Stimulated activated CD4-positive, alpha-beta T cell treated with anti-CD3 and anti-CD28 coated beads, Interleukin-12 subunit alpha, Interleukin-12 subunit beta, amount 100 ng/mL, for 48 hours (primary cell): ENCODE results near the gene HSPB9.

ENCODE experiments used
- DNase-seq, 3 donors: peaks; one replicate each; pipeline ENCODE4 v3.0.0-alpha.2; 2020; ENCODE audit warnings: low read depth in 2 of 3, low spot score in 1 of 3

The HSPB9 gene

GRCh38 chr17:42101513-42102292, 20.9 kb upstream of the HSPB9 start:
- DNase-seq, result peak; percentile 60 to 79 (median 71)

- no peak for DNase-seq
Observed at GRCh38 chr17:42103221-42103954, 19.2 kb upstream of the HSPB9 start.

GRCh38 chr17:42104264-42104663, 18.3 kb upstream of the HSPB9 start:
- DNase-seq, result no peak

- DNase-seq, result no peak
Observed at GRCh38 chr17:42106009-42106408, 16.6 kb upstream of the HSPB9 start.

GRCh38 chr17:42107124-42107523, 15.5 kb upstream of the HSPB9 start:
- no peak for DNase-seq

- peak; percentile 83 to 97 (median 90) for DNase-seq
Observed at GRCh38 chr17:42107597-42108576, 14.7 kb upstream of the HSPB9 start.

- no peak for DNase-seq
Observed at GRCh38 chr17:42109086-42109485, 13.5 kb upstream of the HSPB9 start.

- DNase-seq, result no peak
Observed at GRCh38 chr17:42110301-42111264, 12.0 kb upstream of the HSPB9 start.

- no peak for DNase-seq
Observed at GRCh38 chr17:42111265-42111636, 11.4 kb upstream of the HSPB9 start.

GRCh38 chr17:42111871-42112551, 10.6 kb upstream of the HSPB9 start:
- peak in 1 of 3 donors; percentile 23 for DNase-seq

GRCh38 chr17:42112552-42113176, 9.9 kb upstream of the HSPB9 start, which contains the start of gene DHX58:
Gene DHX58 (minus strand): TSS chr17:42112714. CDS start chr17:42111892, 822 bp downstream.
- peak; percentile 66 to 73 (median 68) for DNase-seq

GRCh38 chr17:42113293-42114069, 9.1 kb upstream of the HSPB9 start:
- DNase-seq, result no peak

GRCh38 chr17:42114118-42114517, 8.5 kb upstream of the HSPB9 start:
- no peak for DNase-seq

- DNase-seq, result peak; percentile 65 to 81 (median 68)
Observed at GRCh38 chr17:42116705-42117396, 5.8 kb upstream of the HSPB9 start.

GRCh38 chr17:42117397-42118125, 5.0 kb upstream of the HSPB9 start:
- DNase-seq, result no peak

GRCh38 chr17:42118126-42118510, 4.5 kb upstream of the HSPB9 start:
- no peak for DNase-seq

- peak in 1 of 3 donors; percentile 30 for DNase-seq
Observed at GRCh38 chr17:42118545-42118944, 4.1 kb upstream of the HSPB9 start.
